HCT116 (cell line): ENCODE results near the gene WDPCP. TPM values are rescaled to one million over a fixed set of nuclear protein-coding genes. Genes with fewer than 3 reads are reported as not detected.

Source experiments
- ATAC-seq: fragments of 200-7000 bp; cut with Tn5 transposase; 2 replicates; pipeline ENCODE4 v1.9.1; 2020; ENCODE audit warnings: mild to moderate bottlenecking, moderate library complexity
- BruUV-seq: library from RNA; stranded (reverse); fragments of 400-500 nt; replicated peaks from 2 replicates; lab custom pipeline; 2021; lab: Mats Ljungman, UMichigan
- CTCF ChIA-PET: fragments of 300-600 bp; sonication (Branson Sonifier 250); formaldehyde crosslinking; loops from one replicate; lab custom pipeline; 2021; ENCODE audit warnings: antibody characterized with exemption; lab: Charles Lee
- POLR2A ChIA-PET: fragments of 300-600, 350-600 bp; sonication (Branson Sonifier 250); formaldehyde crosslinking; loops from one replicate; lab custom pipeline; 2021; ENCODE audit warnings: antibody characterized with exemption; lab: Charles Lee
- RAD21 ChIA-PET, 2 experiments: fragments of 300-600 bp; sonication (Branson Sonifier 250); formaldehyde crosslinking; loops; one replicate each; lab custom pipeline; 2023; ENCODE audit warnings: low total read pairs in 2 of 2; ENCODE audit not compliant: uncharacterized antibody in 2 of 2, unreplicated experiment in 2 of 2, low non-redundant PET in 1 of 2; lab: Charles Lee
- DNase-seq: peaks from one replicate; pipeline ENCODE4 v3.0.0-alpha.2; 2010; ENCODE audit warnings: low read depth, low spot score
- H2AFZ ChIP-seq: fragments of 200-600 bp; shearing (Covaris generic), sonication (generic); 2 replicates; pipeline ENCODE4 v1.6.1; 2017; ENCODE audit warnings: low read depth, mixed run types, mixed read lengths, antibody characterized with exemption, low read length; ENCODE audit not compliant: poor library complexity, severe bottlenecking
- H3K27ac ChIP-seq: 2 replicates; pipeline ENCODE4 v1.5.1; 2012; ENCODE audit warnings: low read depth, low read length
- H3K27me3 ChIP-seq: fragments of 200-600 bp; sonication (generic); 2 replicates; pipeline ENCODE4 v1.6.1; 2016; ENCODE audit warnings: mixed run types, low read length, mixed read lengths; ENCODE audit not compliant: insufficient read depth
- H3K36me3 ChIP-seq, 2 experiments: fragments of 200-500 bp in 1 of 2; fragments of 200-600 bp in 1 of 2; sonication (Bioruptor generic) in 1 of 2; sonication (generic) in 1 of 2; 2 replicates each; pipeline versions ENCODE4 v1.5.1 to v1.6.1; 2014 to 2016; ENCODE audit warnings: low read length in 2 of 2, inconsistent platforms in 1 of 2, mixed read lengths in 1 of 2, mixed run types in 1 of 2; ENCODE audit not compliant: insufficient read depth in 2 of 2, control insufficient read depth in 1 of 2
- H3K4me1 ChIP-seq, 2 experiments: fragments of 200-600 bp in 1 of 2; sonication (generic) in 1 of 2; 2 replicates each; pipeline versions ENCODE4 v1.5.1 to v1.6.1; 2012 to 2017; ENCODE audit warnings: low read length in 2 of 2, inconsistent platforms in 1 of 2, mild to moderate bottlenecking in 1 of 2, mixed read lengths in 1 of 2, mixed run types in 1 of 2, moderate library complexity in 1 of 2; ENCODE audit not compliant: insufficient read depth in 2 of 2, control insufficient read depth in 1 of 2
- H3K4me2 ChIP-seq: fragments of 200-600 bp; sonication (generic); 2 replicates; pipeline ENCODE4 v1.6.1; 2017; ENCODE audit warnings: mixed run types, low read length, mixed read lengths
- H3K4me3 ChIP-seq, 2 experiments: fragments of 200-600 bp in 1 of 2; sonication (generic) in 1 of 2; replicated peaks in 1 of 2; 2 replicates each; pipeline ENCODE4 v1.5.1; 2011 to 2016; ENCODE audit warnings: low read length in 2 of 2, control low read depth in 1 of 2, low read depth in 1 of 2, mild to moderate bottlenecking in 1 of 2, mixed read lengths in 1 of 2, mixed run types in 1 of 2
- H3K79me2 ChIP-seq: fragments of 200-600 bp; sonication (generic); 2 replicates; pipeline ENCODE4 v1.6.1; 2017; ENCODE audit warnings: mild to moderate bottlenecking, mixed run types, low read length, moderate library complexity, mixed read lengths; ENCODE audit not compliant: insufficient read depth
- H3K9ac ChIP-seq: fragments of 200-600 bp; sonication (generic); 2 replicates; pipeline ENCODE4 v1.6.1; 2016; ENCODE audit warnings: low read length, mixed read lengths
- H3K9me2 ChIP-seq: fragments of 200-600 bp; sonication (generic), shearing (Covaris generic); 2 replicates; pipeline ENCODE4 v1.6.1; 2017; ENCODE audit warnings: mixed run types, mild to moderate bottlenecking, moderate library complexity; ENCODE audit not compliant: insufficient read depth
- H3K9me3 ChIP-seq, 2 experiments: fragments of 200-500 bp in 1 of 2; fragments of 200-600 bp in 1 of 2; sonication (Bioruptor generic) in 1 of 2; sonication (generic) in 1 of 2; 2 replicates each; pipeline ENCODE4 v1.6.1; 2014 to 2017; ENCODE audit warnings: low read length in 2 of 2, mixed read lengths in 2 of 2, inconsistent platforms in 1 of 2, low read depth in 1 of 2, mild to moderate bottlenecking in 1 of 2, mixed run types in 1 of 2, moderate library complexity in 1 of 2; ENCODE audit not compliant: control insufficient read depth in 1 of 2, insufficient read depth in 1 of 2
- H4K20me1 ChIP-seq: fragments of 200-600 bp; sonication (generic), shearing (Covaris generic); 2 replicates; pipeline ENCODE4 v1.6.1; 2017; ENCODE audit warnings: mixed run types, mild to moderate bottlenecking, moderate library complexity; ENCODE audit not compliant: insufficient read depth
- ATF3 ChIP-seq: IDR thresholded peaks from 2 replicates; pipeline ENCODE4 v1.6.1; 2012
- CEBPB ChIP-seq: IDR thresholded peaks from 2 replicates; pipeline ENCODE4 v1.6.1; 2012; ENCODE audit warnings: low read depth
- CTCF ChIP-seq, 3 experiments: fragments of 200-600 bp in 1 of 3; sonication (generic) in 1 of 3; IDR thresholded peaks in 2 of 3; conservative IDR thresholded peaks in 1 of 3; 2 replicates each; pipeline ENCODE4 v1.5.1; 2012 to 2017; ENCODE audit warnings: low read depth in 2 of 3, low read length in 2 of 3, antibody characterized with exemption in 1 of 3, borderline replicate concordance in 1 of 3, control low read depth in 1 of 3, mild to moderate bottlenecking in 1 of 3, mixed read lengths in 1 of 3, mixed run types in 1 of 3, moderate library complexity in 1 of 3; ENCODE audit not compliant: insufficient read depth in 1 of 3
- EGR1 ChIP-seq: IDR thresholded peaks from 2 replicates; pipeline ENCODE4 v1.6.1; 2012; ENCODE audit warnings: low read depth
- EZH2 ChIP-seq: fragments of 200-600 bp; sonication (generic); IDR thresholded peaks from 2 replicates; pipeline ENCODE4 v1.6.1; 2017; ENCODE audit warnings: antibody characterized with exemption, mixed run types
- FOSL1 ChIP-seq: IDR thresholded peaks from 2 replicates; pipeline ENCODE4 v1.6.1; 2012; ENCODE audit warnings: low read depth
- JUND ChIP-seq: IDR thresholded peaks from 2 replicates; pipeline ENCODE4 v1.6.1; 2012
- MAX ChIP-seq: IDR thresholded peaks from 2 replicates; pipeline ENCODE4 v1.6.1; 2012
- POLR2A ChIP-seq: IDR thresholded peaks from 2 replicates; pipeline ENCODE4 v1.7.0; 2011; ENCODE audit warnings: borderline replicate concordance; ENCODE audit not compliant: insufficient read depth, insufficient read length; ENCODE audit errors: extremely low read depth
- RAD21 ChIP-seq: IDR thresholded peaks from 2 replicates; pipeline ENCODE4 v1.6.1; 2012; ENCODE audit warnings: low read depth, mild to moderate bottlenecking
- SIN3A ChIP-seq: IDR thresholded peaks from 2 replicates; pipeline ENCODE4 v1.6.1; 2012; ENCODE audit warnings: low read depth
- SP1 ChIP-seq: IDR thresholded peaks from 2 replicates; pipeline ENCODE4 v1.6.1; 2012; ENCODE audit warnings: low read depth
- SRF ChIP-seq: IDR thresholded peaks from 2 replicates; pipeline ENCODE4 v1.6.1; 2012; ENCODE audit warnings: low read depth
- TCF7L2 ChIP-seq: IDR thresholded peaks from 2 replicates; pipeline ENCODE4 v1.7.0; 2011; ENCODE audit warnings: borderline replicate concordance, inconsistent platforms; ENCODE audit not compliant: insufficient read depth, insufficient read length; ENCODE audit errors: extremely low read depth
- YY1 ChIP-seq: IDR thresholded peaks from 2 replicates; pipeline ENCODE4 v1.6.1; 2011; ENCODE audit warnings: low read length, low read depth, moderate library complexity, mild to moderate bottlenecking; ENCODE audit not compliant: insufficient replicate concordance; ENCODE audit errors: extremely low read depth
- ZBTB33 ChIP-seq: IDR thresholded peaks from 2 replicates; pipeline ENCODE4 v1.6.1; 2011; ENCODE audit warnings: mild to moderate bottlenecking, low read length, moderate library complexity; ENCODE audit not compliant: insufficient replicate concordance; ENCODE audit errors: extremely low read depth
- ZFX ChIP-seq: fragments of 450-650 bp; IDR thresholded peaks from 2 replicates; pipeline ENCODE4 v1.6.1; 2017
- intact Hi-C: fragments of 100-400 bp; cut with micrococcal nuclease; formaldehyde crosslinking; loops from 2 replicates; pipeline ENCODE4 v1.10.0; 2022
- total RNA-seq: library from RNA; stranded (reverse); gene quantifications from one replicate; pipeline ENCODE4 v1.2.1, GENCODE V29; 2021; ENCODE audit not compliant: unreplicated experiment

The WDPCP gene
- total RNA-seq, 1 experiment from 2014 or later = 4.1 TPM

- TF ChIP-seq ZBTB33 = no peak
- TF ChIP-seq ZFX = no peak
- no peak for TF ChIP-seq ATF3
- TF ChIP-seq FOSL1 = no peak
- no peak for TF ChIP-seq TCF7L2
These were observed 67.5 kb downstream of the WDPCP start (continued) for GRCh38 chr2:63520793-63521192.

- CTCF ChIA-PET = interaction anchor here (1.1 kb wide), 1 partner anchor 29 kb away, joined by 3 read pairs; no protein-coding TSS in a partner anchor
- ATAC-seq (no peak), DNase-seq (no peak)
- H3K9me3 ChIP-seq = no peaks in the 10 kb centered on the region
- intact Hi-C loops = no loop called here
- RAD21 ChIA-PET = no interaction called here
- H3K27ac ChIP-seq = no peak overlapping the region
- no peak overlapping the region for H3K9ac ChIP-seq
- TF ChIP-seq SIN3A = no peak
- TF ChIP-seq SP1 = no peak
- TF ChIP-seq JUND = no peak
- no peak for TF ChIP-seq CTCF (IDR thresholded peaks at IDR 0.05 in 2 of 3, conservative IDR thresholded peaks at IDR 0.05 in 1 of 3; ENCODE audit: borderline replicate concordance in 1 of 3, insufficient read depth in 1 of 3, low read depth in 2 of 3, low read length in 2 of 3)
- TF ChIP-seq CEBPB = no peak
- no peak for TF ChIP-seq ZBTB33
- no peak for TF ChIP-seq ATF3
- no peak for TF ChIP-seq POLR2A
- TF ChIP-seq EGR1 = no peak
- TF ChIP-seq YY1 = no peak
- TF ChIP-seq RAD21 = no peak
- TF ChIP-seq MAX = no peak
- no peak for TF ChIP-seq SRF
- no peak for TF ChIP-seq EZH2
- H4K20me1 ChIP-seq = no peaks in the 10 kb centered on the region
- no peaks in the 10 kb centered on the region for H3K79me2 ChIP-seq
- POLR2A ChIA-PET = no interaction called here
- H3K9me2 ChIP-seq = no peaks in the 10 kb centered on the region
- no peak overlapping the region for H3K4me3 ChIP-seq
- BruUV-seq = no TSS peak
- no peak overlapping the region for H3K4me2 ChIP-seq
- H2AFZ ChIP-seq = no peak overlapping the region
- H3K36me3 ChIP-seq = no peaks in the 10 kb centered on the region
- no peaks in the 10 kb centered on the region for H3K4me1 ChIP-seq
- no peaks in the 10 kb centered on the region for H3K27me3 ChIP-seq
These were observed 73.5 kb downstream of the WDPCP start for GRCh38 chr2:63514781-63515180.
